ENCODE results near the gene P2RY2.

DNA sequence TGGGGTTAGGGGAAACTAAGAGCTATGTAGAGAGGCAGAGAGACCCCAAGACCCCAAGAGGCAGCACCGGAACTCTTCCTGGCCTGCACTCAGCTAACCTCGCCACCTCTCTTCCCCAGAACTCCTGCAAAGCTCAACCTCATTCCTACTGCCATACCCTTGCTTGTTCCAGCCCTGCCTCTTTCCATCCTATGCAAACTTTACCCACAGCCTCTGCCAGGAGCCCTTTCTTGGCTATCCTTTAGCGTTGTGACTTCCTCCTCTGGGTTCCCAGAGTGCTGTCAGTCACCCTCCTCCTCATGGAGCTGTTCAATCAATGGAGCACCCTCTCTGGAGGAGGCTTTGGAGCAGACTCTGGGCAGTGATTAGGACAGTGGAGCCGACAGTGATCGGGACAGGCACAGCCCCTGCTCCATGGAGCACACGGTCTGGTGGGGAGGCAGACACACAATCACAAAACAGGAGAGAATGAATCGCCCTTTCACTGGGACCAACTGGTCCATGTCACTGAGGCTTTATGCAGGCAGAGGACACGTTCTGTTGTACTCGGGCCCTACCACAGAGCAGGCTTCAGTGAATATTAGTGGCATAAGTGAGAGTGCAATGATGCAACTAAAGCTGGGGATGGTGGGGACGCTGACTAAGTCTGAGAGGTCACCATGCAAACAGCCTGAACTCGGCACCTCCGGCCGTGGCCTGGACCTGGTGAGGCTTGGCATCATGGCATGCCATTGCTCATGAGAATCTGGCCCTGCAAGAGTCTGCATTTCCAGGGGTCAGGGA lies 24.6 kb upstream of the P2RY2 start:
- TF ChIP-seq CTCF (IDR thresholded peaks at IDR 0.05; ENCODE audit: low read length) (no peak), EZH2phosphoT487 (IDR thresholded peaks at IDR 0.05; ENCODE audit: low read length) (no peak)
